Amygdala (tissue), 56 donors: ENCODE measurements around the gene ZNF469.

ENCODE experiments used
- DNase-seq, 56 donors: peaks; one replicate each; lab custom pipeline; 2025; lab: John Stamatoyannopoulos, UW

ZNF469 gene

DNA sequence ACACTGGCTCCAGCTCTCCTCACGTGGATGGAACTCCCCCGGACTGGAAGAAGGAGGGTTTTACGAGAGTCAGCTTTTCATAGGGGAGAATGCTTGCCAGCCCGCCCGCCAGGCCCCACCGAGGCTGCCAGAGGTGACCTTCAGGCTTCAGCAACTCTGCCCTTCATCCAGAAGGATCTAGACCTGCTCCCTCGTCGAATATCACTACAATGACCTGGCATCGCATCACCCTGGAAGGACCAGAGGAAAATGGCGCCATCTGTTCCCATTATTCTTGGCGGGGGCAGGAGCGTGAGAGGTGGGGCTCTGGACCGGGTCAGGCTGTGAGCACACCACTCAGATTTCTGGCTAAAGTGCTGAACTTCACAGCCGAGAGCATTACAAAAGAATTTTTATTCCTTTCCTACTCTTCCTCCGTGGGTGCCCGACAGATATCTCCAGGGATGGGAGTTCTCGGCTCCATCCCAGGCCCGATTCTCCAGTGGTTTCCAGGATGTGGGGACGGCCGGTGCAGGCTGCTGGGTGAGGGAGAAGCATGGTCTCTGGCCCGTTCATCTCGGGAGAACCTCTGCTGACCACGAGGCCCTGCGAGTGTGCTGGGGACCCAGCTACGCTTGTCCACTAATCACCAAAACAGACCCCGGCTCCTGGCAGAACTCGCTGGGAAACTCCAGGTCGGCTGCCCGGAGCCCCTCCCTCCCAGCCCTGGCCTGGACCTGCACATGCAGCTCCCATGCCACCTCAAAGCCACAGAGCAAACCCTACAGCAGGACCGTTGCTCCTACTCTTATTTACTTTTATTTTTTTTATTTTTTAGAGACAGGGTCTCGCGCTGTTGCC is 36.8 kb upstream of the ZNF469 start:
- DNase-seq: no peak

DNA sequence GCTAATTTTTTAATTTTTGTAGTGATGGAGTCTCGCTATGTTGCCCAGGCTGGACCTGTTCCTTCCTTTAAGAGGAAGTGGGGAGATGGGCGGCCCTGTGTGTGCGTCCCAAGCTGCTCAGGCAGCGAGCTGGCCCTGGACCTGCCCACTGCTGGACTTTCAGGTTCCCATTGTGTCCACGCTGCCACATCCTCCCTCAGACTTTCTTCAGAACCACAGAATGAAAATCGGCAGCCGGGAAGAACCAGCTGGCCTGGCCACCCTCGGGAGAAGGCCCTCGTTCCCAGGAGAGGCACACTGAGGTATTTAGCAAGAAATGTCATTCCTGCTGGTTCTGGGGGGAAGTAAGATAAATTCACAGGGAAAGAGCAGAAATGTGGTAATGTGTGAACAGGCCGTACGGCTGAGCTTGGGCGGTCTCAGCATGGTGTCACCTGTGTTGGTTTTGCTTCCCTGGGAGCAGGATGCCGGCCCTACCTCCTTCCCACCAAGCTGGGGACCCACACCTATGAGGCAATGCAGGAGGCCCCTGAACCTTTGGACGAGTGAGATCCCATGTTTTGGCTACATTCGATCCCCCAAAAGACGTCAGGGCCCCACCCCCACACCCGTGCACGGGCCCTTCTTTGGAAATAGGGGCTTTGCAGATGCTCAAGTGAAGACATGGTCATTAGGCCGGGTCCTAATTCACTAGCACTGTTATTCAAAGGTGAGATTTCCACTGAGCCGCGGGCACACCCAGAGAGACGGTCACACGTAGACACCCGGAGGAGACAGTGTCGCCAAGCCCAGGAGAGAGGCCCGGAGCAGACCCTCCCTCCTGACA is 35.9 kb upstream of the ZNF469 start:
- no peak for DNase-seq

- no peak for DNase-seq
Observed at GRCh38 chr16:88347656-88348376, 34.9 kb upstream of the ZNF469 start.

GRCh38 chr16:88348377-88349152 is 34.2 kb upstream of the ZNF469 start:
- DNase-seq: no peak

DNA sequence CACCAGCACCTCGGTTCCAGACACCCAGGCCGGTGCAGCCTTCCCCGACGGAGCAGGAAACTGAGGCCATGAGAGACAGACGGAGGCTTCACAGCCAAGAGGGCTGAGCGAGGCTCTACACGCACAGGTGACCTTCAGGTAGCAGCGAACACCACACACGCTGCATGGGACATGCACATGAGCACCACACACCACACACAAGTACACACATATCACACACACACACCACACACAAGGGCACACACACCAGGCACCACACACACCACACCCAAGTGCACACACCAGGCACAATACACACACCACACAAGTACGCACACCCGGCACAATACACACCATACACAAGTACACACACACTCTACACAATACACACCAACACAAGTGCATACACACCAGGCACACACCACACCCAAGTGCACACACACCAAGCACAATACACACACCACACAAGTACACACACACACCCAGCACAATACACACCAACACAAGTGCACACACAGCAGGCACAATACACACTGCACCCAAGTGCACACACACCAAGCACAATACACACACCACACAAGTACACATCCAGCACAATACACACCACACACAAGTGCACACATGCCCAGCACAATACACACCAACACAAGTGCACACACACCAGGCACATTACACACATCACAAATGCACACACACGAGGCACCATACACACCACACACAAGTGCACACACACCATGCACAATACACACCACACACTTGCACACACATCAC is 33.4 kb upstream of the ZNF469 start:
- no peak for DNase-seq

DNA sequence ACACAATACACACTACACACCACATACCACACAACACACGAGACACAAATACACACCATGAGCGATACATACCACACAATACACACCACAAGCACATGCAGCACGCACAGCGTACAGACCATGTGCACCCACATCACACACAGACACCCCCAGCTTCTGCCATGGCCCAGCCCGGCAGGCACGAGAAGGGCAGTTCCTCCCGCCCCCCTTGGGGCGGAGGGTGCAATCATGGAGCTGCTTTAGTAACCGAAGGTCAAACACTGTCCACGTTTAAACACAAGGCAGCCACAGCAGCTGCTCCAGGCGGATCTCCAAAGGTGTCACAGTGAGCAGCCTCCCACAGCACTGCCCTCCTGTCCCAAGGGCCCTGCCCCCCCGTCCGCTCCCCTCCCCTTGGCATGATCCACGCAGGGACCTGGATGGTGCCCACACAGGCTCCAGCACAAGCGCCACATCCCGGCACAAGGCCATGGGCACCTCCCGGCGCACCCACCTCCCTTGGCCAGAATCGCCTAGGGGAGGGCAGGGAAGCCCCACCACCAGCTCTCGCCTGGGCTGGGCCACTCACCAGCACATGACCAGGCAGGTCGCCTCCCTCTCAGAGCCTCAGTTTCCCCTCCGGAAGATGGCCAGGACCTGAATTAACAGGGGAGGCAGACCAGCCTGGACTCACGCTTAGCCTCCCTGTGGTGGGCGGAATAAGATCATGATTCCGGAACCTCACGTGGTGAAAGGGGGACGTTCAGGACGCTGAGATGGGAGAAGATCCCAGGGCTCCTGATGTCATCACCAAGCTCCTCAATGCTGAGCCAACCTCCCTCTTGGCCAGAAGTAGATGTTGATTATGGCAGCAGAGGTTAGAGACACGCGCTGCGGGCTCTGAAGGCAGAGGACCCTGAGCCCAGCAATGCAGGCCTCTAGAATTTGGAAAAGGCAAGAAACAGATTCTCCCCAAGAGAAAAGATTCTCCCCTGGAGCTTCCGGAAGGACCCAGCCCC is 32.6 kb upstream of the ZNF469 start:
- no peak for DNase-seq

DNA sequence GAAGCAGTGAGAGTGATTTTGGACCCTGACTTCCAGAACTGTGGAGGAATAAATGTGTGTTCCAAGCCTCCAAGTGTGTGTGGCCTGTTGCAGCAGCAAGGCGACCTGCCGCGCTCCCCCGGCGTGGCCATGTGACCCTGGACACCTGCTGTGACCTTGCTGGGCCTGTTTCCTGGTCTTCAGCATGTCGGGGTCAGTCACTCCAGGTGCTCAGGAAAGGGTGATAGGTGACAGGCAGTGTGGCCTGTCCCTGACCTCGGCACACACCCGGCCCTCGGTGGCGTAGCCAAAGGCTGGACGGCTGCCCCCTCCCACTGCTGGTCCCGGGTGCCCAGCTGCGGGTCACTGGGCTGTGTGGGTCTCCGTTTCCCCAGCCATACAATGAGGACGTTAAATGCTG is 31.8 kb upstream of the ZNF469 start:
- no peak for DNase-seq

- DNase-seq: no peak
Observed at GRCh38 chr16:88351491-88352101, 31.2 kb upstream of the ZNF469 start.

- DNase-seq: no peak
Observed at GRCh38 chr16:88352261-88353200, 30.2 kb upstream of the ZNF469 start.

DNA sequence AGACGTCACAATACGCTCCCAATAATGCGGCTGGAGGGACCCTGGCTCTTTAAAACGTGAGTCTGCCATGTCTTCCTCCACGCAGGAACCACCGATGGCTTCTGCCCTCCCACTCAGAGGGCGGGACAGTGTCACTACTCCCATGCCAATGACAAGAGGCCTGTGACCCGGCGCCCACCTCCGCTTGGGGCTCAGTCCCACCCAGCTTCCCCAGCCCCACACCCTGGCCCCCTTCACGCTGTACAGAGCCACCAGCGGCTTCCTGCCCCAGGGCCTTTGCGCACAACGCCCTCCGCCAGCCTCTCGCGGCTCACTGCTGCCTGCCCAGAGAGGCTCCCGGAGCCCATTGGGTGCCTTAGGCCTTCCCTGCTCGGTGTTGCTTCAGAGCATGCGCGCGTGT is 29.5 kb upstream of the ZNF469 start:
- no peak for DNase-seq

DNA sequence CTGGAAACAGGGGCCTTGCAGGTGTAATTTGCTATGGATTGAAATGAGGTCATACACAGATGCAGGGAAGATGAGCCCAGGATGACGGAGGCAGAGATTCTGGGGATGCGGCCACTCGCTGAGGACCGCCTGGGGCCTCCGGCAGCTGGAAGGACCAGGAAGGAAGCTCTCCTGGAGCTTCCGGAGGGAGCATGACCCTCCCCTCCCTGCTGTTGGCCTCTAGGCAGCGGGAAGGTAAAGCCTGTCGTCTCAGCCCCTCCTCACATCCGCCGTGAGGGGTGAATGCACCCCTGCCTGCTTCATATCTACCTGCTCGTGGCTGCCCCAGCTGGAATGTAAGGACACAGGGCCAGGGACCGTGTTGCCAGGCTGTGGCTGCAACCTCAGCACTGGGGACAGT is 29.1 kb upstream of the ZNF469 start:
- DNase-seq: no peak

GRCh38 chr16:88354229-88355092 is 28.3 kb upstream of the ZNF469 start:
- no peak for DNase-seq

GRCh38 chr16:88355093-88355388 is 27.7 kb upstream of the ZNF469 start:
- no peak for DNase-seq

- DNase-seq: no peak
Observed at GRCh38 chr16:88355389-88356123, 27.2 kb upstream of the ZNF469 start.

GRCh38 chr16:88356124-88356726 is 26.5 kb upstream of the ZNF469 start:
- no peak for DNase-seq
